Measurements from ENCODE around the gene EI24. TPM values are rescaled to one million over a fixed set of nuclear protein-coding genes. Genes with fewer than 3 reads are reported as not detected.
"Not testable (repeated sequence)": the region's sequence is repeated elsewhere in the genome, so short reads cannot be mapped to it uniquely, and the experiment has no call there.

EI24 gene
- total RNA-seq, 1 donor from 2014 or later, result 44.4 TPM

DNA sequence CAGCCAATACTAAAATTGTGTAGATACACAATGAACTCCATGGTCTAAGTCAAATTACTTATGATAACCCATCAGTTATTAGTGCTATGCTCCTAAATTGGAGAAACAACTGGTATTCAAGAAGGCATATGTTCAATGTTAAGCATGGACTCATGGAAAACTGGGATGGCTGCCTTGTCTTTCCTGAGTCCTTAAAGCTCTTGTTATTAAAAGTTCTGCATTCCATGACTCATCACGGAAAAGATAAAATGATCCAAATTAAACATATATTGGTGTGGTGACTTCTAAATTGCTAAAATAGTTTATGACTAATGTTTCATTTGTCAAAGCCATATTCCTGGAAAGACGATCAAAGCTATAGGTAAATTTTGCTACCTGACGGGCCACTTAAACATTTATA, 9.4 kb upstream of the EI24 start:
- no peaks in the 10 kb centered on the region for H3K4me1 Mint-ChIP-seq (ENCODE audit: low read depth)
- intact Hi-C loops (cut with micrococcal nuclease), result no loop called here
- no peak overlapping the region for H3K4me3 Mint-ChIP-seq (ENCODE audit: low read depth)
- H3K27ac Mint-ChIP-seq, result no peak overlapping the region
- H3K9me3 Mint-ChIP-seq, result peaks cover 4% of the 10 kb centered on the region
- H3K27me3 Mint-ChIP-seq (ENCODE audit: low read depth), result peaks cover 2% of the 10 kb centered on the region
- H3K36me3 Mint-ChIP-seq (ENCODE audit: low read depth), result no peaks in the 10 kb centered on the region
- no peak for DNase-seq (ENCODE audit: low spot score)

DNA sequence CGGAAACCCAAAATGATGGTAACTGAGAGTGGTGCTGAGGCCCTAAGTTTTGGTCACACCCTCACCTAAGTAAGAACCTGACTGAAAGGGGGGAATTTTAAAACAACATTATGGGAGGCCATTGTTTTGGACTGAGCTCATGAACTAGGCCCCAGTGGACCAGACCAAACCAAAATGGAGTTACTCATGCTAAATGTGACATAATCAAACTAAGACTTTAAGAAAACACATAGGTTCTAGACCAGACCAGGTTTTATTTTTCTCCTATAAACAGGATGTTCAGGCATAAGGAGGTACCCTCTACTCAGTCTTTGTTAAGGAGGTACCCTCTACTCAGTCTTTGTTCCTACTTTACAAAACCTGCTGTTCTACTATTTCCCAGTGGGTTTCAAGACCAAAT, 7.4 kb upstream of the EI24 start:
- H3K4me1 Mint-ChIP-seq (ENCODE audit: low read depth), result no peaks in the 10 kb centered on the region
- peaks cover 2% of the 10 kb centered on the region for H3K27me3 Mint-ChIP-seq (ENCODE audit: low read depth)
- no peaks in the 10 kb centered on the region for H3K36me3 Mint-ChIP-seq (ENCODE audit: low read depth)
- no peak overlapping the region for H3K4me3 Mint-ChIP-seq (ENCODE audit: low read depth)
- peaks cover 4% of the 10 kb centered on the region for H3K9me3 Mint-ChIP-seq
- no peak for DNase-seq (ENCODE audit: low spot score)
- H3K27ac Mint-ChIP-seq, result no peak overlapping the region
- intact Hi-C loops (cut with micrococcal nuclease), result no loop called here

GRCh38 chr11:125562430-125562829, 6.8 kb upstream of the EI24 start:
- H3K27ac Mint-ChIP-seq, result no peak overlapping the region
- no peaks in the 10 kb centered on the region for H3K9me3 Mint-ChIP-seq
- intact Hi-C loops (cut with micrococcal nuclease), result no loop called here
- no peak for DNase-seq (ENCODE audit: low spot score)
- H3K27me3 Mint-ChIP-seq (ENCODE audit: low read depth), result no peaks in the 10 kb centered on the region
- H3K4me3 Mint-ChIP-seq (ENCODE audit: low read depth), result no peak overlapping the region
- H3K36me3 Mint-ChIP-seq (ENCODE audit: low read depth), result no peaks in the 10 kb centered on the region
- no peaks in the 10 kb centered on the region for H3K4me1 Mint-ChIP-seq (ENCODE audit: low read depth)

- DNase-seq (ENCODE audit: low spot score), result no peak
- no peak overlapping the region for H3K4me3 Mint-ChIP-seq (ENCODE audit: low read depth)
- no peaks in the 10 kb centered on the region for H3K36me3 Mint-ChIP-seq (ENCODE audit: low read depth)
- H3K4me1 Mint-ChIP-seq (ENCODE audit: low read depth), result no peaks in the 10 kb centered on the region
- intact Hi-C loops (cut with micrococcal nuclease), result no loop called here
- no peak overlapping the region for H3K27ac Mint-ChIP-seq
- no peaks in the 10 kb centered on the region for H3K27me3 Mint-ChIP-seq (ENCODE audit: low read depth)
- H3K9me3 Mint-ChIP-seq, result no peaks in the 10 kb centered on the region
These were observed 4.9 kb upstream of the EI24 start for GRCh38 chr11:125564357-125564756.

DNA sequence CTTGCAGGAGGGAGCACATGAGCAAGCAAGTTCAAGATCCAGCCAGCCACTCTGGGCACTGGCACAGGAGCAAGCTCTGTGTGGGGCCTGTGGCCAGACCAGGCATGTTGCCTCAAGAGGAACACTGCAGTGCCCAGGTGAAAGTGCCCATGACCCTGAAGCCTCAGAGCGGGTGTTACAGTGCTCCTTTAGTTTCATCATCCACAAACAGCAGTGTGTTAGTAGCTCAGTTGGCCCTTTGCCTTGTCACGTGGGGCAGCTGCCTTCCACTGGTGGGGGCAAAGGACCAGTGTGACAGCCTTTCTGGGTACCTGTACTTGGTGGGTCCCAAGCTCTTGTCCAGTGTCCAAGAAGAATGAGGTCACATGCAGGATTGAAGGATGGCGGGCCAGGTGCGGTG, 3.0 kb upstream of the EI24 start:
- no peak for DNase-seq (ENCODE audit: low spot score)
- intact Hi-C loops (cut with micrococcal nuclease), result no loop called here
- Mint-ChIP-seq H3K4me3 (ENCODE audit: low read depth) (no peak overlapping the region), H3K27ac (no peak overlapping the region), H3K36me3 (ENCODE audit: low read depth) (peaks cover 6% of the 10 kb centered on the region), H3K27me3 (ENCODE audit: low read depth) (no peaks in the 10 kb centered on the region), H3K4me1 (ENCODE audit: low read depth) (peaks cover 13% of the 10 kb centered on the region), H3K9me3 (no peaks in the 10 kb centered on the region)

DNA sequence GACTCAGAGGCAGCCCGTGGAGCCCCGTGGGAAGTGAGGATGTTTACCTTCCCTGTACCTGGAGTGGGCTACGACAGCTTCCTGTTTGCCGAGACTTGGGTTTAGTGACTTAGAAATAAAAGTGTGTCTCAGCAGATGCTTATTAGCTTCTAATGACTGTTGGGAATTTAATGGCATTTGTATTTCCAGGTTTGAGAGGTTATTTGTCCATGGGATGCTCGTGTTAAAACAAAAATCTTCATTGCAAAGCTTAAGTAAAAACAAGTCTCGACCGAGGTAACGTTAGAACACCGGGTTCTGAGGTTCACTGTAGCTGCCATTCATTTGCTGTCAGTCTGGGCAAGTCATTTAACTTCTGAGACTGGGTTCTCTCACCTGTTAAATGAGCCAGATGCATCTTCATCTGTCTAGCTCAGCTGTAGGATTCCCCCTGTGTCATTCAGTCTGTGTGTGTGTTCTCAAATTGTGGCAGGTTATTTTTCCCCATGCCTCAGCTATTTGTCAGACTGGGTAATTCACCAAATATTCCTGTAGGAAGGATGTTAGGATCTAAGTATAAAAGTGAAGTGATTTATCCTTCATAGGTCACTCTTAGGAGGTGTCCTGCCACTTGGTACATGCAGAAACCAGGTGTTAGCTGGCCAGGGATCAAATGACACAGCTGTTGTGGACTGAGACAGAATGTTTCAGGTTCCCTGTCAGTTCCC, 791 bp downstream of the EI24 start:
- Mint-ChIP-seq H3K27ac (peak overlapping the region; percentile 89), H3K9me3 (no peaks in the 10 kb centered on the region), H3K4me3 (ENCODE audit: low read depth) (peak overlapping the region; percentile 86), H3K4me1 (ENCODE audit: low read depth) (peaks cover 22% of the 10 kb centered on the region), H3K36me3 (ENCODE audit: low read depth) (peaks cover 33% of the 10 kb centered on the region), H3K27me3 (ENCODE audit: low read depth) (no peaks in the 10 kb centered on the region)
- DNase-seq (ENCODE audit: low spot score), result no peak
- intact Hi-C loops (cut with micrococcal nuclease), result loop anchor here (1.0 kb wide), 3 partner anchors 22 to 317 kb away; partner anchors contain the start of genes CHEK1, HYLS1 and STT3A

- H3K27ac Mint-ChIP-seq, result peak overlapping the region; percentile 37
- no peaks in the 10 kb centered on the region for H3K27me3 Mint-ChIP-seq (ENCODE audit: low read depth)
- peaks cover 40% of the 10 kb centered on the region for H3K36me3 Mint-ChIP-seq (ENCODE audit: low read depth)
- peaks cover 22% of the 10 kb centered on the region for H3K4me1 Mint-ChIP-seq (ENCODE audit: low read depth)
- no peak for DNase-seq (ENCODE audit: low spot score)
- intact Hi-C loops (cut with micrococcal nuclease), result loop anchor here (1.0 kb wide), 2 partner anchors 21 to 54 kb away; partner anchors contain the start of genes CHEK1 and STT3A
- H3K9me3 Mint-ChIP-seq, result no peaks in the 10 kb centered on the region
- H3K4me3 Mint-ChIP-seq (ENCODE audit: low read depth), result peak overlapping the region; percentile 86
These were observed 1.7 kb downstream of the EI24 start for GRCh38 chr11:125570952-125571351.

- Mint-ChIP-seq H3K27ac (no peak overlapping the region), H3K4me1 (ENCODE audit: low read depth) (peaks cover 22% of the 10 kb centered on the region), H3K4me3 (ENCODE audit: low read depth) (no peak overlapping the region), H3K9me3 (no peaks in the 10 kb centered on the region), H3K27me3 (ENCODE audit: low read depth) (no peaks in the 10 kb centered on the region), H3K36me3 (ENCODE audit: low read depth) (peaks cover 55% of the 10 kb centered on the region)
- DNase-seq (ENCODE audit: low spot score), result no peak
- intact Hi-C loops (cut with micrococcal nuclease), result no loop called here
These were observed 3.6 kb downstream of the EI24 start for GRCh38 chr11:125572916-125573315.

- H3K9me3 Mint-ChIP-seq; H3K27me3 Mint-ChIP-seq (ENCODE audit: low read depth); H3K4me3 Mint-ChIP-seq (ENCODE audit: low read depth); DNase-seq (ENCODE audit: low spot score); intact Hi-C loops (cut with micrococcal nuclease); H3K27ac Mint-ChIP-seq; H3K4me1 Mint-ChIP-seq (ENCODE audit: low read depth): not testable (repeated sequence)
- peaks cover 74% of the 10 kb centered on the region for H3K36me3 Mint-ChIP-seq (ENCODE audit: low read depth)
These were observed 7.9 kb downstream of the EI24 start for GRCh38 chr11:125577181-125577580.

GRCh38 chr11:125578783-125579182, 9.5 kb downstream of the EI24 start:
- intact Hi-C loops (cut with micrococcal nuclease), result no loop called here
- H3K27me3 Mint-ChIP-seq (ENCODE audit: low read depth), result no peaks in the 10 kb centered on the region
- no peak overlapping the region for H3K4me3 Mint-ChIP-seq (ENCODE audit: low read depth)
- no peak for DNase-seq (ENCODE audit: low spot score)
- no peaks in the 10 kb centered on the region for H3K9me3 Mint-ChIP-seq
- peaks cover 78% of the 10 kb centered on the region for H3K36me3 Mint-ChIP-seq (ENCODE audit: low read depth)
- H3K4me1 Mint-ChIP-seq (ENCODE audit: low read depth), result no peaks in the 10 kb centered on the region
- H3K27ac Mint-ChIP-seq, result no peak overlapping the region

DNA sequence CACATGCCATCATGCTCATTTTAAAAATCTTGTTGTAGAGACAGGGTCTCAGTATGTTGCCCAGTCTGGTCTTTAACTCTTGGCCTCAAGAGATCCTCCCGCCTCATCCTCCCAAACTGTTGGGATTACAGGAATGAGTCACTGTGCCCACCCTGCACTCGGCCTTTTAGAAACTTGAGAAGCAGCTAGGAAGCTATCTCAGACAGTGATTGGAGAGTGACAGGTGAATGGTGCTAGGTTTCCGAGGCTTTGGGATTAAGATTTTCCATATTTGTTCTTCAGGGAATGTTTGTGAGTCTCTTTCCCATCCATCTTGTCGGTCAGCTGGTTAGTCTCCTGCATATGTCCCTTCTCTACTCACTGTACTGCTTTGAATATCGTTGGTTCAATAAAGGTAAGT, 10.5 kb downstream of the EI24 start:
- no peak overlapping the region for H3K27ac Mint-ChIP-seq
- H3K27me3 Mint-ChIP-seq (ENCODE audit: low read depth), result no peaks in the 10 kb centered on the region
- H3K36me3 Mint-ChIP-seq (ENCODE audit: low read depth), result peaks cover 78% of the 10 kb centered on the region
- H3K4me1 Mint-ChIP-seq (ENCODE audit: low read depth), result no peaks in the 10 kb centered on the region
- H3K4me3 Mint-ChIP-seq (ENCODE audit: low read depth), result no peak overlapping the region
- no peaks in the 10 kb centered on the region for H3K9me3 Mint-ChIP-seq
- no peak for DNase-seq (ENCODE audit: low spot score)
- intact Hi-C loops (cut with micrococcal nuclease), result no loop called here

DNA sequence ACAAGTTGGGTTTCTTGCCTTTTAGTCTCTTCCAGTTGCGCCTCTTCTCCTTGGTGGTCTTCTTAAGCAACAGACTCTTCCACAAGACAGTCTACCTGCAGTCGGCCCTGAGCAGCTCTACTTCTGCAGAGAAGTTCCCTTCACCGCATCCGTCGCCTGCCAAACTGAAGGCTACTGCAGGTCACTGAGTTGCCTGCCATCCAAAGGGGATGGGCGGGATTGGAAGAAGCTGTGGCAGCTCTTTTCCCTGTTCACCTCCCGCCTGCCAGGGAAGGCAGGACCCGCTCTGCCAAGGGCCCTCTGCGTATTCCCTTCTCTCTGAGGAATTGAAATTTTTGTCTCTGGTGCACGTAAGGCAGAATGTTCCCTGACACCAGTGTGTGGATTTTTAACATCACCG, 14.2 kb downstream of the EI24 start:
- Mint-ChIP-seq H3K9me3 (no peaks in the 10 kb centered on the region), H3K4me3 (ENCODE audit: low read depth) (no peak overlapping the region), H3K27ac (no peak overlapping the region), H3K4me1 (ENCODE audit: low read depth) (peaks cover 5% of the 10 kb centered on the region), H3K27me3 (ENCODE audit: low read depth) (no peaks in the 10 kb centered on the region), H3K36me3 (ENCODE audit: low read depth) (peaks cover 54% of the 10 kb centered on the region)
- no peak for DNase-seq (ENCODE audit: low spot score)
- intact Hi-C loops (cut with micrococcal nuclease), result no loop called here

- no peak overlapping the region for H3K4me3 Mint-ChIP-seq (ENCODE audit: low read depth)
- H3K36me3 Mint-ChIP-seq (ENCODE audit: low read depth), result peaks cover 41% of the 10 kb centered on the region
- intact Hi-C loops (cut with micrococcal nuclease), result no loop called here
- no peak for DNase-seq (ENCODE audit: low spot score)
- no peaks in the 10 kb centered on the region for H3K27me3 Mint-ChIP-seq (ENCODE audit: low read depth)
- peaks cover 11% of the 10 kb centered on the region for H3K4me1 Mint-ChIP-seq (ENCODE audit: low read depth)
- H3K9me3 Mint-ChIP-seq, result no peaks in the 10 kb centered on the region
- no peak overlapping the region for H3K27ac Mint-ChIP-seq
These were observed 16.2 kb downstream of the EI24 start for GRCh38 chr11:125585487-125585886.

- no peaks in the 10 kb centered on the region for H3K27me3 Mint-ChIP-seq (ENCODE audit: low read depth)
- no peaks in the 10 kb centered on the region for H3K9me3 Mint-ChIP-seq
- H3K4me3 Mint-ChIP-seq (ENCODE audit: low read depth), result no peak overlapping the region
- peaks cover 34% of the 10 kb centered on the region for H3K36me3 Mint-ChIP-seq (ENCODE audit: low read depth)
- H3K4me1 Mint-ChIP-seq (ENCODE audit: low read depth), result peaks cover 14% of the 10 kb centered on the region
- no peak overlapping the region for H3K27ac Mint-ChIP-seq
- DNase-seq (ENCODE audit: low spot score), result no peak
- intact Hi-C loops (cut with micrococcal nuclease), result no loop called here
These were observed 17.3 kb downstream of the EI24 start for GRCh38 chr11:125586623-125587022.
